KOPT-K1 (cell line): Measurements from ENCODE around the gene LRRC38.
"Not testable (repeated sequence)": the region's sequence is repeated elsewhere in the genome, so short reads cannot be mapped to it uniquely, and the experiment has no call there.

Experiments
- H3K27ac ChIP-seq: fragments of 200-600 bp; sonication (generic); 2 replicates; pipeline ENCODE4 v1.5.1; 2016; ENCODE audit warnings: antibody characterized with exemption, mild to moderate bottlenecking, low read depth, low read length; ENCODE audit not compliant: poor library complexity, severe bottlenecking
- H3K36me3 ChIP-seq: fragments of 200-600 bp; sonication (generic); 2 replicates; pipeline ENCODE4 v1.5.1; 2017; ENCODE audit warnings: antibody characterized with exemption, mild to moderate bottlenecking, low read length, moderate library complexity; ENCODE audit not compliant: insufficient read depth
- H3K9me3 ChIP-seq: fragments of 200-600 bp; sonication (generic); 2 replicates; pipeline ENCODE4 v1.5.1; 2017; ENCODE audit warnings: antibody characterized with exemption, low read length, mild to moderate bottlenecking; ENCODE audit not compliant: insufficient read depth, poor library complexity, severe bottlenecking

Gene LRRC38

DNA sequence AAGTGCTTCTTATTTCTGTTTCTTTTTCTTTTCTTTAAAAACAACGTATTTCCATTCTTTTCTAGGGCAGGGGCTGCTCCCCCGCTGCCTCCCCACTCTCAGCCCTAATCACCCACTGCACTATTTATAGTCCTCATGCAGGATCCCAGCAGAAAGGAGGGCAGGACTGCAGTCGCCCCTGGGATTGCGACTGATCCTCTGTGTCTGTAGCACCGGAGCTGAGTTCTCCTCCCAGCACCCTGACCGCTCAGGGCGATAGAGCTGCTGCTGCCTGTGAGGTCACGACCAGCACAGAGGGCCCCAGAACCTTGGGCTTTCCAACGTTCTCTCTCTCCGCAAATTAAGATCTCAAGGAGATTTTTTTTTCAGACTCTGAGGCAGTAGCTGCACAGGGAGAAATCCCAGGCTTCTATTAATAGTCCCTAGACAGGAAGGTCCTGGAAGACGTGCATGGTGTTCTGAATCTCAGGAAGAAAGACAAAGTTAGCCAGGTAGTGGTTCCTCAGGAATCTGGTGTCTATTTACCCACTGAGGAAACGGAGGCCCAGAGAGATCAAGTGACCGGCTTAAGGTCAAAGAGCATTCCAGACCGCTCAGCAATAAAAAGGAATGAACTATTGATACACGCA lies 56.8 kb downstream of the LRRC38 start:
- Histone ChIP-seq H3K9me3 (no peaks in the 10 kb centered on the region), H3K36me3 (no peaks in the 10 kb centered on the region), H3K27ac (no peak overlapping the region)

- no peak overlapping the region for H3K27ac ChIP-seq
- H3K9me3 ChIP-seq = no peaks in the 10 kb centered on the region
- no peaks in the 10 kb centered on the region for H3K36me3 ChIP-seq
Observed at GRCh38 chr1:13451399-13451965, 62.3 kb downstream of the LRRC38 start.

DNA sequence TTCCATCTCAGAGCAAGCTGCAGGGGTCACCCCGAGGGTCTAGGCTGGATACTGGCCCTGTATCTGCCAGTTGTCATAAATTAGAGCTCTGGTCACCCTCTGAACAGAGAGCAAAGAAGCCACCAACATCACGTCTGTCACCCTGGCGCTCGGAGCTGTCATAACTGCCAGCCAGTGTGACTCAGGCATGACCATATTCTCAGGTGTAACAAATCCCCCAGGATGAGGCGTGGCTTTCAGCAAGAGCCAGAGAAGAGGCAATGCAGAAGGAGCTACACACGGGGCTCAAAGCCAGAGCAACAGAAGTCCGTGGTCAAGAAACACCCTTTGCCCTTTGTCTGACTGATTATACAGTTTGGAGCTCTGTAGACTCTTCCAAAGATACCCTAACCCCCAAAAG lies 63.6 kb downstream of the LRRC38 start:
- Histone ChIP-seq H3K36me3 (no peaks in the 10 kb centered on the region), H3K9me3 (no peaks in the 10 kb centered on the region), H3K27ac (no peak overlapping the region)

- Histone ChIP-seq H3K36me3 (no peaks in the 10 kb centered on the region), H3K9me3 (no peaks in the 10 kb centered on the region), H3K27ac (no peak overlapping the region)
Observed at GRCh38 chr1:13443335-13443979, 70.3 kb downstream of the LRRC38 start.

DNA sequence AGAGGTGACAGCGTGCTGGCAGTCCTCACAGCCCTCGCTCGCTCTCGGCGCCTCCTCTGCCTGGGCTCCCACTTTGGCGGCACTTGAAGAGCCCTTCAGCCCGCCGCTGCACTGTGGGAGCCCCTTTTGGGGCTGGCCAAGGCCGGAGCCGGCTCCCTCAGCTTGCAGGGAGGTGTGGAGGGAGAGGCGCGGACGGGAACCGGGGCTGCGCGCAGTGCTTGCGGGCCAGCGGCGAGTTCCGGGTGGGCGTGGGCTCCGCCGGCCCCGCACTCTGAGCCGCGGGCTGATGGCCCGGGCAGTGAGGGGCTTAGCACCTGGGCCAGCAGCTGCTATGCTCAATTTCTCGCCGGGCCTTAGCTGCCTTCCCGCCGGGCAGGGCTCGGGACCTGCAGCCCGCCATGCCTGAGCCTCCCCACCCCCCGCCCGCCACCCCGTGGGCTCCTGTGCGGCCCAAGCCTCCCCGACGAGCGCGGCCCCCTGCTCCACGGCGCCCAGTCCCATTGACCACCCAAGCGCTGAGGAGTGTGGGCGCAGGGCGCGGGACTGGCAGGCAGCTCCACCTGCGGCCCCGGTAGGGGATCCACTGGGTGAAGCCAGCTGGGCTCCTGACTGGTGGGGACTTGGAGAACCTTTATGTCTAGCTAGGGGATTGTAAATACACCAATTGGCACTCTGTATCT lies 74.6 kb downstream of the LRRC38 start:
- not testable (repeated sequence) for H3K9me3 ChIP-seq, H3K27ac ChIP-seq, H3K36me3 ChIP-seq

- Histone ChIP-seq H3K27ac (no peak overlapping the region), H3K36me3 (no peaks in the 10 kb centered on the region), H3K9me3 (no peaks in the 10 kb centered on the region)
Observed at GRCh38 chr1:13435458-13435857, 78.3 kb downstream of the LRRC38 start.

GRCh38 chr1:13433694-13434358 lies 80.0 kb downstream of the LRRC38 start:
- H3K27ac ChIP-seq, H3K36me3 ChIP-seq, H3K9me3 ChIP-seq: not testable (repeated sequence)

GRCh38 chr1:13432251-13432650 lies 81.6 kb downstream of the LRRC38 start:
- Histone ChIP-seq H3K9me3 (no peaks in the 10 kb centered on the region), H3K36me3 (no peaks in the 10 kb centered on the region), H3K27ac (no peak overlapping the region)

DNA sequence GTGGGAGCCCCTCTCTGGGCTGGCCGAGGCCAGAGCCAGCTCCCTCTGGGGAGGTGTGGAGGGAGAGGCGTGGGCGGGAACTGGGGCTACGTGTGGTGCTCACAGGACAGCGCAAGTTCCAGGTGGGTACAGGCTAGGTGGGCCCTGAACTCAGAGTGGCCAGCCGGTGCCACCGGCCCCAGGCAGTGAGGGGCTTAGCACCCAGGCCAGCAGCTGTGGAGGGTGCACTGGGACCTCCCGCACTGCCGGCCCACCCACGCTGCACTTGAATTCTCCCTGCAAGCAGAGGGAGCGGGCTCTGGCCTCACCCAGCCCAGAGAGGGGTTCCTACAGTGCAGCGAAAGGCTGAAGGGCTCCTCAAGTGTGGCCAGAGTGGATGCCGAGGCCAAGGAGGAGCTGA lies 83.3 kb downstream of the LRRC38 start:
- Histone ChIP-seq H3K9me3 (no peaks in the 10 kb centered on the region), H3K27ac (no peak overlapping the region), H3K36me3 (no peaks in the 10 kb centered on the region)
